H54 (cell line): Measurements from ENCODE around the gene SLC22A15.

ENCODE experiments used
- DNase-seq: peaks from one replicate; pipeline ENCODE4 v3.0.0; 2011; ENCODE audit warnings: low spot score, mixed read lengths; ENCODE audit not compliant: insufficient read length
- FAIRE-seq: peaks from 3 replicates; lab custom pipeline; 2011; peaks lifted over from hg19 to GRCh38; lab: Jason Lieb, UNC
- POLR2A ChIP-seq: IDR thresholded peaks from 2 replicates; pipeline ENCODE4 v1.6.1; 2011; ENCODE audit warnings: low read depth, mild to moderate bottlenecking, low read length

Gene SLC22A15

DNA sequence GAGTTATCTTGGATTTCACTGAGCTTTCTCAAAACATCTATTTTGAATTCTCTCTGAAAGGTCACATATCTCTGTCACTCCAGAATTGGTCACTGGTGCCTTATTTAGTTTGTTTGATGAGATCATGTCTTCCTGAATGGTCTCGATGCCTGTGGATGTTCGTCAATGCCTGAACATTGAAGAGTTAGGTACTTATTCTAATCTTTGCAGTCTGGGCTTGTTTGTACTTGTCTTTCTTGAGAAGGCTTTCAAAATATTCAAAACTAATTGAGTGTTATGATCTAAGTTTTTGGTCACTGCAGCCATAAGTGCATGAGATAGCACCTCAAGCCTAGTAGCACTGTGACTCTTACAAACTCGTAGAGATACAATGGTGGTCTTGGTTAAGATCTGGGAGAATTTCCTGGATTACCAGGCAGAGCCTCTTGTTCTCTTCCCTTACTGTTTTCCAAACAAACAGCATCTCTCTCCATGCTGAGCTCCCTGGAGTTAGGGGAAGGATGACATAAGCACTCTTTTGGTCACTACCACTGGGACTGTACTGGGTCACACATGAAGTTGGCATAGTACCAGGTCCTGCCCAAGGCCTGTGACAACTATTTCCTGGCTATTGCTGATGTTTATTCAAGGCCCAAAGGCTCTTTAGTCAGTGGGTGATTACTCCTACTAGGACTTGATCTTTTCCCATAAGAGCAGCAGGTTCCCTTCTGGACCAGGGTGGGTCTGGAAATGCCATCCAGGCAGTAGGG lies 25.6 kb downstream of the SLC22A15 start:
- no peak for TF ChIP-seq POLR2A
- no peak for FAIRE-seq
- no peak for DNase-seq

DNA sequence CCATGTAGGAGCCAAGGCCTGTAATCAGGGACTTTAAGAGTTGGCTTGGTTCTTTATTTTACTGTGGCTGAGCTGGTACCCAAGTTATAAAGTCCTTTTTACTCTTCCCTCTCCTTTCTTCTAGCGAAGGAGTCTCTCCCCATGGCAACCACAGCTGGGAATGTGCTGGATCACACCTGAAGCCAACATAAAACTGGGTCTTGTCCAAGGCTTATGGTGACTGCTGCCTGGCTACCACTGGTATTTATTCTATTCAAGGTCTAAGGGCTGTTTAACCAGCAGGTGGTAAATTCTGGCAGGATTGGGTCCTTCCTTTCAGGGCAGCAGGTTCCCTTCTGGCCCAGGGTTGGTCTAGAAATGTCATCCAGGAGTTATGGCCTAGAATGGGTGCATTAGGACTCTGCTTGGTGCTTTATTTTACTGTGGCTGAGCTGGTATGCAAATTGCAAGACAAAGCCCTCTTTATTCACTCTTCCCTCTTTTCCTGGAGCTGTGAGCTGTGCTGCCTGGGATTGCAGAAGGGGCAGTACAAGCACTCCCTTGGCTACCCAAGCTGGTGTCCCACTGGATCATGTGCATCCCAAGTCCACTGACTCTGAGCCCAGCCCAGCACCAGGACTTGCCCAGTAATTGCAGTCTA lies 26.6 kb downstream of the SLC22A15 start:
- FAIRE-seq (no peak), DNase-seq (no peak)
- no peak for TF ChIP-seq POLR2A

DNA sequence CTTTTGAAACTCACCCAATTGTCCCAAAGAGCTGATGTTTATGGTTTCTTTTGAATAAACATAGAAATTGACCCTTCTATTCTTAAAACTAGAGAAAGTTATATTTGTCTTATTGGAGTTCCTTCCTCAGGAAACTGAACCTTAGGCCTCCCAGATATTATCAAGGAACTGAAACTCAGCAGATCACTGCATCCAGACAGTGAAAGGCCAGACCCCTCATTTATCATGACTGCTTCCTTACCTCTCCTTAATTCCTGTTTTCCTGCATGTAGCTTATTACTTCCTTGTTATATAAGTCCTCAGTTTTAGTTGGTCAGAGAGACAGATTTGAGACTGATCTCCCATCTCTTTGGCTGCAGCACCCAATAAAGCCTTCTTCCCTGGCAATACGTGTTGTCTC lies 27.5 kb downstream of the SLC22A15 start:
- no peak for FAIRE-seq
- DNase-seq = no peak
- TF ChIP-seq POLR2A = no peak

DNA sequence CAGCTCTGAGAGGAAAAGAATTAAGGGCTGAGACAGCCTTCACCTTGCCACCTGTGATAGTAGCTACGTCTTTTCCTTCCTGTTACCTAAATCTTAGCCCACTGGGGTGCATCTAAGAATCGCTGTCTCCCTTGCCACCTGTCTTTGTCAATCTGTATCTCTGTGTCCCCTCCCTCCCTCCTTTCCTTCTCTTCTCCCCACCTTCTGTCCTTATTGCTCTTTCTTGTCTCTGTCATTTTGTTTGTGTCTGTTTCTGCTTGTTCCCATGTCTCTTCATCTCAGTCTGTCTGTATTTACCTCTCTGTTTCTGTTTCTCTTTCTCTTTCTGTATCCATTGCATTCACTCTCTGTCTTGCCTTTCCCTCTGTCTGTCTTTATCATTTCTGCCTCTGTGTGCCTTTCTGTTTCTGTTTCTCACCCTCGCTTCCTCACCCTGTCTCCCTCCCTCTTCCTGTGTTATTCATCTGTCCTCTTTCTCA lies 30.2 kb downstream of the SLC22A15 start:
- DNase-seq (no peak), FAIRE-seq (no peak)
- no peak for TF ChIP-seq POLR2A

DNA sequence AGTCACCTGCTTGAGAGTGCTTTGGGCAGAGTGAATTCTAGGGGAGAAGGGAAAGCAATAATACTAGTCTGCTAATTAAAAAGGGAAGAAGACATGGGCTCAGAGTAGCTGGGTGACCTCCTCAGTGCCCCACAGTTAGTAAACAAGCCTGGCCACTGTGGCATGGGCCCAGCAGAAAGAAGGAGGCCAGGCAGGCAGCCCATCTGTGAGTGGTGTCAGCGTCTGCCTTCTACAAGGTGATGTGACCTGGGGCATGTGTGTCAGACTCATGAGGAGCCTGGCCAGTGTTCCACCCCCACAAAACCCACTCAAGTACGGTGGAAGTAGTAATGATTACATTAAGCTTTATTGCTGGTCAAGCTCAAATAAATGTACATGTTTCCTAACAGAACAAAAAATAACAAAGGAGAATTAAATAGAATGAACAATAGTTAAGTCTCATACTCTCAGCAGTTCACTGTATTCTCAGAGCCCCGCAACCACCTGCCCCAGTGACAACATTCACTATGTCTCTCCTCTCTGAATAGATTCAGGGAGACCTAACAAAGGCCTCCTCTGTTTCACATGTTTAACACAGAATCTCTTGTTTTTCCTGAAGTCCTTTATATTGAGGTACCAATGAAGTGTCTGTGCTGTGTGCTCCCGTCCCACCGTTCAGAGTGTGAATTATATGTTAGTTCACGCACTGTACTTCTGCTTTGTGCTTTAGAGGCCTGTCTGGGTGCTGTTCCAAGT lies 32.5 kb downstream of the SLC22A15 start:
- no peak for DNase-seq
- TF ChIP-seq POLR2A = no peak

DNA sequence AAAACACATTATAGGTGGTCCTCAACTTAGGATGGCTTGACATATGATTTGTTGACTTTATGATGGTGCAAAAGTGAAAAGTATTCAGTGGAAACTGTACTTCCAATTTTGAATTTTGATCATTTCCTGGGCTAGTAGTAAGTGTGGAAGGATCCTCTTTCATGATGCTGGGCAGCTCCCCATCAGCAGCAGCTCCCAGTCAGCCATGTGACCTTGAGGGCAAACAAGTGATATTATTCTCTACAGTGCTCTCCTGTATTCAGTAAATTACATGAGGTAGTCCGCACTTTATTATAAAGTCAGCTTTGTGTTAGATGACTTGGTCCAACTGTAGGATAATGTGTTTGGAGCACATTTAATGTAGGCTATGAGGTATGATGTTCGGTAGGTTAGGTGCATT lies 36.4 kb downstream of the SLC22A15 start:
- FAIRE-seq = no peak
- no peak for DNase-seq
- no peak for TF ChIP-seq POLR2A

More for the DNA sequence above, 32.5 kb downstream of the SLC22A15 start:
- FAIRE-seq = no peak

DNA sequence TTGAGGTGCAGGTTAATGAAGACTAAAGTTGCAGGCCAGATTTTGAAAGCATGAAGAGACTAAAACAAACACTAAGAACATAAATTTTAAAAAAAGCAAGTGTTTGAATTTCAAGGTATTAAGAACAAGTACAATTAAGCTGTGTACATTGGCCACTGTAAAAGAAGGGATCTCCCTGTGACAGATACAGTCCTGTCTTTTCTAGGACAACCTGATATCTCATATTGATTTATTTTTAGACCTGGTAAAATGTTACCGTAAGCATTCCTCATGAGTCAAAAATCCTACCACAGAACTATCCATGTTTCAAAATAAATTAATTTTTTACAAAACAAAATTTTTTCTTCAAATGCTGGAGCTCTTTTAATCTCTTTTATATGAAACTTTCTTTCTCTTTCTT lies 39.4 kb downstream of the SLC22A15 start:
- no peak for TF ChIP-seq POLR2A
- DNase-seq = no peak
- no peak for FAIRE-seq

DNA sequence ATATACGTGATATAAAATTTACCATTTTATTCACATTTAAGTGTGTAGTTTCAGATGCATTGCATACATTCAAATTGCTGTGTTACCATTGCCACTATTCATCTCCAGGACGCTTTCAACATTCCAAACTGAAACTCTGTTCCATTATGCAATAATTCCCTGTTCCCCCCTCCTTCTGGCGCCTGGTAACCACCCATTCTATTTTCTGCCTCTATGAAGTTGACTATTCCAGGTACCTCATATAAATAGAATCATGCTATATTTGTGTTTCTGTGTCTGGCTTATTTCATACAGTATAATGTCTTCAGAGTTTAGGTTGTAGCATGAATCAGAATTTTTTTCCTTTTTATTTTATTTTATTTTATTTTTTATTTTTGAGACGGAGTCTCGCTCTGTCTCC lies 41.7 kb downstream of the SLC22A15 start:
- no peak for FAIRE-seq
- DNase-seq = no peak
- TF ChIP-seq POLR2A = no peak

DNA sequence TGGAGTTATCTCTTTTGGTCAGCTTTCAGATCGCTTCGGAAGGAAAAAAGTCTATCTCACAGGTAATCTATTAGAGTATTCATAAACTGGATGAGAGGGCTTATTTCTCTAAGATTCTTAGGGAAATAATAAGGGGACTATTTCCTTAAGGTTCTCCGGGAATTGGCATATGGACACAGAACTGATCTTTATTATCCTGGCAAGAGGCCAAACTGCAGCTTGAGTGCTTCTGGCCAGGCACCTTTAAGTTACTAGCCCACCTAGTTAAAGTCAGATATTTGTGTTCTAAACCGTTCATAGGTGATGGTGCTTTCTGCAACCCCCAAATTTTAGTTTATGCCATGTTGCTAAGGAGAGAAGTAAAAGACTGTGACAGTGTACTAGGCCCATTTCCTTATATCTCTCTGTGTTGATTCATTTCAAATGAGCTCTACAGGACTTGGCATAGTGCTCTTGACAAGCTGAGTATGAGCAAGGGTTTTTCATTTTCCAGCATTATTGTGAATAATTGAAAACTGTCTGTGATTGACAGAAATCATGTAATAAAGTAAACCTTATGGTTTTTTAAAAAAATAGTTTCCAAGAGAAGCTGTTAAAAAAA lies 43.4 kb downstream of the SLC22A15 start:
- no peak for TF ChIP-seq POLR2A
- FAIRE-seq = no peak
- DNase-seq = no peak

DNA sequence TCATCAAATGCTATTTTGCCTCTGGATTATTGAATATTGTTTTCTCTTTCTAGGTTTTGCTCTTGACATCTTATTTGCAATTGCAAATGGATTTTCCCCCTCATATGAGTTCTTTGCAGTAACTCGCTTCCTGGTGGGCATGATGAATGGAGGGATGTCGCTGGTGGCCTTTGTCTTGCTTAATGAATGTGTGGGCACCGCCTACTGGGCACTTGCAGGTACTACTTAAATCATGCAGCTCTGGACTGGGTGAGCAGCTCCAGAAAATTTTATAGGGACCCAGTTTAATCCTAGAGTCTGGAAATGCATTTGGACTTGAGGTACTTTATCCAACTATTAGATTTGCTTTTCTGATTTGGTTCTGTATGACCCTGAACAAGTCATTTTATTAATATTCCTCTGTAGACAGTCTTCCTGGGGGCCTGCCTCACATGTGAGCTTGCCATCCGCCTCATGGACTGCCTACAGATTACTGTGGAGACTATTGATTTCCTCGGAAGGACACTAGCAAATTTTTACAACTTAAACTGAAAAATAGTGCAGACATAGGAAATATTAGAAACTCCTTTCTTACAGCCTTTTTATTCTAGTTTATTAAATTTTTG lies 44.5 kb downstream of the SLC22A15 start:
- peak; percentile 14 for DNase-seq
- no peak for TF ChIP-seq POLR2A
- peak; percentile 15 for FAIRE-seq

DNA sequence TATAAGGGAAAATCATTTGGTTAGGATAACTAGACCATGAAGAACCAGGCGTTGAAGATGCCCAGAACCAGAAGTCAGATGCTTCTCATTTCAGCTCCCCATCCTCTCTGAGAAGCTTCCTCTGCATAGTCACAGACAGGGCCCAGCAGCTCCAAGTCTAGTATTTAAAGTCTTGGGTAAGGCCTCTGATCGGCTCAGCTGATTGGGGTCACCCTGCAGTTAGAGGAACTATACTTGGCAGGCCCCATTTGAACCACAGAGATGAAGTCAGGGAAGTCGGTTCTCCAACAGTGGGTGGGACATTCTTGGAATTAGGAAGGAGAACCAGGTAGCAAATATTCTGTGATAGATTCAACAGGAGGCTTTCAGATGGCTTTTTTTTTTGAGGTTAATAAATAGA lies 48.3 kb downstream of the SLC22A15 start:
- DNase-seq (no peak), FAIRE-seq (no peak)
- TF ChIP-seq POLR2A = no peak

DNA sequence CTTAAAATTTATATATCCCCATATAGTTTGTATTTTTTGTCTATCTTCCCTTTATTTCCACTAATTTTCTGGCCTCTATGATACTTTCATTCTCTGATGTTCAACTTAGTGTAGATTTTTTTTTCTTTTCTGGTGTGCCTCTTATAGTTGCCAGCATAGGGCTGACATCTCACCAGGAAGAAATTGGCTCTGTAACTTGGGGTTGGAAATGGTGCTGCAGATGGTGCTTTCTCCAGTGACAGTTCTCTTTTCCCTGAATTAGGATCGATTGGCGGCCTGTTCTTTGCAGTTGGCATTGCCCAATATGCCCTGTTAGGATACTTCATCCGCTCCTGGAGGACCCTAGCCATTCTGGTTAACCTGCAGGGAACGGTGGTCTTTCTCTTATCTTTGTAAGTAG lies 50.3 kb downstream of the SLC22A15 start:
- FAIRE-seq (no peak), DNase-seq (no peak)
- no peak for TF ChIP-seq POLR2A

DNA sequence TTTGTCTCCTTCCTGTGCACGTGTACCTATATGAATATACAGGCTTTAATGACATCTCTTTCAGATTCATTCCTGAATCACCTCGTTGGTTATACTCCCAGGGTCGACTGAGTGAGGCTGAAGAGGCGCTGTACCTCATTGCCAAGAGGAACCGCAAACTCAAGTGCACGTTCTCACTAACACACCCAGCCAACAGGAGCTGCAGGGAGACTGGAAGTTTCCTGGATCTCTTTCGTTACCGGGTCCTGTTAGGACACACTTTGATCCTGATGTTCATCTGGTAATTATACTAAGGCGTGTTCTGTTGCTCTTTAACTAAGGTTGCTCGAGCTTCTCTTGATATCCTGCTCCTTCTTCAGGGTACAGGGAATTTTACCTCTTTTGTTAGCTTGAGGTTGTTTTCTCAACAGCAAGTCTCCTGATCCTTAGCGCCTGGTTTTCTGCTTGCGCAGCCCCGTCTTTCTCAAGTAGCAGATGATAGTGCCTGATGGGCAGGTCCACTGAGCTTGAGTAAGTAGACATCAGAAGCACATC lies 55.1 kb downstream of the SLC22A15 start:
- TF ChIP-seq POLR2A = no peak
- FAIRE-seq (no peak), DNase-seq (no peak)

DNA sequence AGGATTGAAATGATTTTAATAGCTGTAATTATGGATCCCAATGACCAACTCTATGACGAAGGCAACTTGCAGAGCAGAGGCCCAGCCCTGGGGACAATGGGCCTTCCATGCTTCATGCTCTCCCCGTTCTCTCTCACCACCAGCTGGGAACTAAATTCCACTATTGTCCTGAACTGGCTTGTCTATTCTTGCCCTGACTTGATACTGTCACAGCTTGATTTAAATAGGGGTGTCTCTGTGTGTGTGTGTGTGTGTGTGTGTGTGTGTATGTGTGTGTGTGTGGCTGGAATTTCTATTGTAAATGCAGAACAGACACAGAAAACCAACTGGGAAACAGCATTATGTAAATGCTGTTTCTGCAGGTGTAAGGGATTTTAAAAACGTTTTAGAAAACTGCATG lies 57.0 kb downstream of the SLC22A15 start:
- no peak for DNase-seq
- no peak for TF ChIP-seq POLR2A
- FAIRE-seq = no peak
